ENCODE results near the gene DPYD.

The DPYD gene

DNA sequence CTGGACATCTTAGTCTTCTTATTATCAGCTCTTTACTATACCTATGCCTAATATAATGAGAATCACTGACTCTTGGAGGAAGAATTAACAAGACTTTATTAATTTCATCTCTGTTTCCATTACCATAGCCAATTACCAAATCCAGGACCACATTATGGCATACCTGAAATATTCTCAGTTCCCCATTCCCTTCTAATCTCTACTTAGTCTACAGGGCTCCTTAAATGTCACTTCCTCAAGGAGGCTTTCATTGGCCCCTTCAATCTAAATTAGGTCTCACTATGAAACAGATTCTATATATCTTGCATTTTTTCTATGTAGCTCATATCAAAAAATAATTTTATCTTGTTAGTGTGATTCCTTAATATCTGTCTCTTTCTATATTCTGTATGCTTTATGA is 828.0 kb downstream of the DPYD start:
- H3K27me3 ChIP-seq: no peaks in the 10 kb centered on the region

DNA sequence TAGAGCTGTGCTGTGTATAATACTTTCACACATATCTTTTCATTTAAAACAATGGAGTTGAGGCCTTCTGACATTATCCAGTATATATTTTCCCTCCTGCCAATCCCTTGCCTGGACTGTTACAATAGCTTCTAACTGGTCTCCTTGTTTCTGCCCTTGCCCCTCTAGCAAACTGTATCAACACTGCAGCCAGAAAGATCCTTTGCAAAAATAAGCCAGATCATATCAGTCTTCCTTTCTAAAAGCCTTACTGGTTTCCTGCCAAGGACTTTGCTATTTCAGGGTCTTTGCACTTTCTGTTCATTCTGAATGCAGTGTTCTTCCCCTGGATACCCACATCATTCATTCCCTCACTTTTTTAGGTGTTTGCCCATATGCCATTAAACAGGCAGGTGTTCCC is 829.2 kb downstream of the DPYD start:
- TF ChIP-seq Cebpa-rat (IDR thresholded peaks at IDR 0.05): no peak
- no peaks in the 10 kb centered on the region for H3K9me3 ChIP-seq

More for the DNA sequence above, 828.0 kb downstream of the DPYD start:
- no peaks in the 10 kb centered on the region for H4K20me1 ChIP-seq
- H3K4me1 ChIP-seq: peaks cover 12% of the 10 kb centered on the region
- no peak overlapping the region for H3K27ac ChIP-seq
- H3K9me3 ChIP-seq: no peaks in the 10 kb centered on the region
- no peak overlapping the region for H3K4me2 ChIP-seq
- no peaks in the 10 kb centered on the region for H3K36me3 ChIP-seq
- H3K9ac ChIP-seq: no peak overlapping the region
- no peak overlapping the region for H3K4me3 ChIP-seq
- no peak for TF ChIP-seq Cebpa-rat (IDR thresholded peaks at IDR 0.05)

DNA sequence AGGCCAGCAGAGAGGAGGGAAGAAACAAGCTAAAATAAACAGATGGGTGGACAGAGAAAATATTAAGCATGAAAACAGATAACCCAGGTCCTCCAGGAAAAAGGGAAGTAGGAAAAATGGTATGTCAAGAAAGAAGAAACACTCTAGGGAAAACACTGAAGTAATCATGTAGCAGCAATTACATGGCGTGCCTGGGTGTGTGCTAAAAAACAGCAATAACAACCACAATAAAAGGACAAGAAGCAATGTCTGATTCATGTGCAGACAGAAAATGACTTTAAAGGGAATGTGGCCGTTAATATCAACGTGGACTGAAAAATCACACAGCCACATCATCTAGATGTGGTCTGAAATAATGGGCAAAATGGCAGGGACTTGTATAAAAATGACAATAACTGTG is 829.6 kb downstream of the DPYD start:
- H3K4me1 ChIP-seq: peaks cover 12% of the 10 kb centered on the region
- no peaks in the 10 kb centered on the region for H3K36me3 ChIP-seq
- TF ChIP-seq Cebpa-rat (IDR thresholded peaks at IDR 0.05): no peak
- no peak overlapping the region for H3K4me3 ChIP-seq
- H3K4me2 ChIP-seq: no peak overlapping the region
- H3K9ac ChIP-seq: no peak overlapping the region
- no peak overlapping the region for H3K27ac ChIP-seq
- H3K27me3 ChIP-seq: no peaks in the 10 kb centered on the region
- no peaks in the 10 kb centered on the region for H3K9me3 ChIP-seq
- H4K20me1 ChIP-seq: no peaks in the 10 kb centered on the region

More for the DNA sequence above, 829.2 kb downstream of the DPYD start:
- peaks cover 12% of the 10 kb centered on the region for H3K4me1 ChIP-seq
- no peaks in the 10 kb centered on the region for H3K36me3 ChIP-seq
- no peak overlapping the region for H3K4me2 ChIP-seq
- no peak overlapping the region for H3K4me3 ChIP-seq
- no peak overlapping the region for H3K9ac ChIP-seq
- no peaks in the 10 kb centered on the region for H3K27me3 ChIP-seq
- H3K27ac ChIP-seq: no peak overlapping the region
- no peaks in the 10 kb centered on the region for H4K20me1 ChIP-seq

DNA sequence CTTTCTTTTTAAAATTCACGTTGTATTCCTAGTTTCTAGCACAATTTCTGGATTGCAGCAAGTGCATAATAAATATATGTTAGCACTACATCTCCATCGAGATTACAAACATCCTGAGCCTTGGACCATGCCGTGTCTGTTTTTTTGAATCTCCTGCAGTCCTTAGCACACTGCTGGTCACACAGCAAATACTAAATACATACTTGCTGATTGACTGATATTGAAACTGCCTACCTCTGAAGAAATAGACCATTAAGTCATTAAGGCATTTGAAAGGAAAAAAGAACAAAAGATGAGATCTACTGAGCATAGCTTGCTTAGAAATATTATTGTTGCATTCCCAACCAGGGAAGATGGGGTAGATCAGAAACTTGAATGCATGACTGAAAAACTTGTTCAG is 830.1 kb downstream of the DPYD start:
- H3K9ac ChIP-seq: no peak overlapping the region
- H4K20me1 ChIP-seq: no peaks in the 10 kb centered on the region
- no peak overlapping the region for H3K27ac ChIP-seq
- TF ChIP-seq Cebpa-rat (IDR thresholded peaks at IDR 0.05): no peak
- no peak overlapping the region for H3K4me2 ChIP-seq
- no peaks in the 10 kb centered on the region for H3K27me3 ChIP-seq
- no peak overlapping the region for H3K4me3 ChIP-seq
- H3K4me1 ChIP-seq: peaks cover 12% of the 10 kb centered on the region
- H3K36me3 ChIP-seq: no peaks in the 10 kb centered on the region
- no peaks in the 10 kb centered on the region for H3K9me3 ChIP-seq

DNA sequence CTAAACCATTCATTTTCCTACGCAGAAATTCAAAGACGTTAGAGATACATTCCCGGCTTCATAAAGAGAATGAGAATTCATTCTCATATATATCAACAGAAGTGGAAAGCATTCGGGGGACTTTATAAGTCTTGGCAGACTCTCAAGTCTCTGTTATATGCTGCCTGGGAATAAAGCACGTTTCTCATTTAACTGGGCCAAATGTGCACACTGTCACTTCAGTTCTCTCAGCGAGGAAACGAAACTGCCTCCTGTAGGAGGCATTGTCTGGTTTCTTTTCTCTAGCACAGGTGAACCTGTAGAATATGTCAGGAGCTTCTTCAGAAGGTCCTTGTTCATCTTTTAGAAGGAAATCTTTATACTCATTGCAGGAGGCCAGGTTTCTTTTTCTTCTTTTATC is 831.7 kb downstream of the DPYD start:
- Histone ChIP-seq H3K4me2 (no peak overlapping the region; the same call in 1 of the 2 replicates), H3K9me3 (no peaks in the 10 kb centered on the region)
- TF ChIP-seq Cebpa-rat (IDR thresholded peaks at IDR 0.05): no peak

GRCh38 chr1:97088391-97088790 is 832.4 kb downstream of the DPYD start:
- no peak for TF ChIP-seq Cebpa-rat (IDR thresholded peaks at IDR 0.05)
- H3K4me3 ChIP-seq: no peak overlapping the region
- no peaks in the 10 kb centered on the region for H3K9me3 ChIP-seq
- no peak overlapping the region for H3K4me2 ChIP-seq
- H3K27ac ChIP-seq: no peak overlapping the region
- H4K20me1 ChIP-seq: no peaks in the 10 kb centered on the region
- H3K4me1 ChIP-seq: peaks cover 12% of the 10 kb centered on the region
- H3K36me3 ChIP-seq: no peaks in the 10 kb centered on the region
- H3K9ac ChIP-seq: no peak overlapping the region
- no peaks in the 10 kb centered on the region for H3K27me3 ChIP-seq

More for the DNA sequence above, 831.7 kb downstream of the DPYD start:
- H4K20me1 ChIP-seq: no peaks in the 10 kb centered on the region
- no peaks in the 10 kb centered on the region for H3K27me3 ChIP-seq
- H3K9ac ChIP-seq: no peak overlapping the region
- H3K27ac ChIP-seq: no peak overlapping the region
- H3K36me3 ChIP-seq: no peaks in the 10 kb centered on the region
- no peak overlapping the region for H3K4me3 ChIP-seq
- H3K4me1 ChIP-seq: peaks cover 12% of the 10 kb centered on the region

- H3K4me1 ChIP-seq: peaks cover 10% of the 10 kb centered on the region
- no peaks in the 10 kb centered on the region for H3K27me3 ChIP-seq
- no peaks in the 10 kb centered on the region for H3K9me3 ChIP-seq
- no peak overlapping the region for H3K4me3 ChIP-seq
- H3K36me3 ChIP-seq: no peaks in the 10 kb centered on the region
- no peak overlapping the region for H3K4me2 ChIP-seq
- no peak overlapping the region for H3K9ac ChIP-seq
- no peak for TF ChIP-seq Cebpa-rat (IDR thresholded peaks at IDR 0.05)
- no peak overlapping the region for H3K27ac ChIP-seq
- no peaks in the 10 kb centered on the region for H4K20me1 ChIP-seq
These were observed 836.3 kb downstream of the DPYD start for GRCh38 chr1:97084546-97084945.

DNA sequence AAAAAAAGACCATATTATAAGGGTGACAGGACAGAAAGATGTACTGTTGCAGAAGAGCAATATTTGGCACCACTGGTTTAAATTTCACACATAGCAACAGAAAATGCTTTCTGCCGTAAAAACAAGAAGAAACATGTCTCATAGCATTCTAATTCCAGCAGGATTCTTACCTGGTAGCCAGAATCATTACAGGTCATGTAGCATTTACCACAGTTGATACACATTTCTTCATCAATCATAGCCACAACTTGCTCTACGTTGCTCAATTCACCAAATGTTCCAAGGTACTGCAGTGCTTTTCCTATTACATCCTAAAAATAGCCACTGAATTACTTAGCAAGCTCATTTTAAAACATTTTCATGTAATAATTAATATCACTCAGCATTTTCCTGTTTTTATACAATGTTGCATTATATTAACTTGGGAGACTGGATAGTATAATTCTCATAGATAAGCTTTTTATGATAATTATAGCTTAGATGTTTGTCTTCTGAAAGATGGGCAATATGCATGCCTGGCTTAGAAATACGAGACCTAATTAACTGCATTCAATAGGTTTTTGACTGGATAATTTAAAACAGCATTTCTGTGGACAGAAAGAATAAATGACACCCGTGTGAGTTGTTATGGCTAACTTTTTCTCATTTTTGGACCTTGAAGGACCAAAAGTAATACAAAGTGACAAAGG is 838.5 kb downstream of the DPYD start:
- no peaks in the 10 kb centered on the region for H3K9me3 ChIP-seq
- H3K36me3 ChIP-seq: no peaks in the 10 kb centered on the region
- H3K4me3 ChIP-seq: no peak overlapping the region
- TF ChIP-seq Cebpa-rat (IDR thresholded peaks at IDR 0.05): no peak
- no peak overlapping the region for H3K27ac ChIP-seq
- no peaks in the 10 kb centered on the region for H4K20me1 ChIP-seq
- H3K4me2 ChIP-seq: no peak overlapping the region
- no peaks in the 10 kb centered on the region for H3K4me1 ChIP-seq
- no peaks in the 10 kb centered on the region for H3K27me3 ChIP-seq
- no peak overlapping the region for H3K9ac ChIP-seq

DNA sequence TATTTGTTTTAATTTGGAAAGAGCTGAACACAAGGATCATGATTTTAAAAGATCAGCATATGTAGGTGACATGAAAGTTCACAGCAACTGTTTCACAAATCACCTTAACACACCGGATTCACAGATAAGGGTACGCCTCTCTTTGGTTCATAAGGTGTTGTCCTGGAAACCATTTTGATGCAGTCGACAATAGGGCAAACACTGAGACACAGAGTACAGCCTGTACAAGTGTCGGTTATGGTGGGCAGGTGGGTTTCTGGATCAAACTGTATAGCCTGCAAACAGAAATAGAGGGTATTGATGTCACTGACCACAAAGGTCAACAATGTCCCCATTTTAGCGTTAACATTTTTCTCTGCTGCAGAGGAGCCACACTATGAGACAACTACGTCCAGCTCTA is 842.0 kb downstream of the DPYD start:
- H3K4me3 ChIP-seq: no peak overlapping the region
- H3K27ac ChIP-seq: no peak overlapping the region
- H3K9ac ChIP-seq: no peak overlapping the region
- no peaks in the 10 kb centered on the region for H3K27me3 ChIP-seq
- TF ChIP-seq Cebpa-rat (IDR thresholded peaks at IDR 0.05): no peak
- H3K36me3 ChIP-seq: no peaks in the 10 kb centered on the region
- H3K4me2 ChIP-seq: no peak overlapping the region
- no peaks in the 10 kb centered on the region for H3K4me1 ChIP-seq
- H3K9me3 ChIP-seq: no peaks in the 10 kb centered on the region
- H4K20me1 ChIP-seq: no peaks in the 10 kb centered on the region

- TF ChIP-seq Cebpa-rat (IDR thresholded peaks at IDR 0.05): no peak
These were observed 843.6 kb downstream of the DPYD start for GRCh38 chr1:97077221-97077620.

GRCh38 chr1:97074771-97075170 is 846.1 kb downstream of the DPYD start:
- Histone ChIP-seq H3K9ac (no peak overlapping the region), H3K27ac (no peak overlapping the region), H3K4me3 (no peak overlapping the region), H3K36me3 (no peaks in the 10 kb centered on the region), H3K4me2 (no peak overlapping the region), H4K20me1 (no peaks in the 10 kb centered on the region), H3K9me3 (no peaks in the 10 kb centered on the region), H3K4me1 (no peaks in the 10 kb centered on the region), H3K27me3 (no peaks in the 10 kb centered on the region)
- TF ChIP-seq Cebpa-rat (IDR thresholded peaks at IDR 0.05): no peak

More at GRCh38 chr1:97077221-97077620, 843.6 kb downstream of the DPYD start:
- Histone ChIP-seq H3K4me2 (no peak overlapping the region), H3K27ac (no peak overlapping the region), H3K4me1 (no peaks in the 10 kb centered on the region), H3K9me3 (no peaks in the 10 kb centered on the region), H3K4me3 (no peak overlapping the region), H3K9ac (no peak overlapping the region), H4K20me1 (no peaks in the 10 kb centered on the region), H3K27me3 (no peaks in the 10 kb centered on the region), H3K36me3 (no peaks in the 10 kb centered on the region)
